GM18951 (cell line): ENCODE results near the gene TENT4A.

Experiments used
- POLR2A ChIP-seq: IDR thresholded peaks from 4 replicates; pipeline ENCODE4 v1.6.1; 2011; ENCODE audit warnings: mild to moderate bottlenecking; ENCODE audit not compliant: insufficient read length, insufficient read depth; ENCODE audit errors: extremely low read depth
- in situ Hi-C: fragments of 300-500 bp; cut with MboI; formaldehyde crosslinking; loops from one replicate; pipeline ENCODE4 v1.12.0; 2022; ENCODE audit warnings: low sequenced_read_pairs, mixed read lengths, inconsistent platforms; ENCODE audit not compliant: unreplicated experiment

Gene TENT4A

DNA sequence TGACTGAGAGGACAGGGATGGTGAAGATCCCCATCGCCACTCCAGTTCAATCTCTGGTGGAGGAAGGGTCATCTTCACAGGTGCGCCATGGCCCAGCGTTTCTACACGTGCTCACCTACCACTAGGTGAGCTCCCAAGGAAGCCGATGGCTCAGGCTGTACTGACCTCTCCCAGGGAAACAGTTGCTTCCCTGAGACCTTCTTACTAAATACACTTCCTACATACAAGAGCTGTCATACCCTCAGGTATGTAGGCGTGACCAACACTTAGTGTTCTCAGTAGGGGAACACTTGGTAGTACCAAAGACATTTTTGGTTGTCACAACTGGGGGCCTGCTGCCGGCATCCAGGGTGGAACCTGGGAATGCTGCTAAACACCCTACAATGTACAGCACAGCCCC, 75.2 kb downstream of the TENT4A start:
- in situ Hi-C loops = no loop called here
- TF ChIP-seq POLR2A = no peak

DNA sequence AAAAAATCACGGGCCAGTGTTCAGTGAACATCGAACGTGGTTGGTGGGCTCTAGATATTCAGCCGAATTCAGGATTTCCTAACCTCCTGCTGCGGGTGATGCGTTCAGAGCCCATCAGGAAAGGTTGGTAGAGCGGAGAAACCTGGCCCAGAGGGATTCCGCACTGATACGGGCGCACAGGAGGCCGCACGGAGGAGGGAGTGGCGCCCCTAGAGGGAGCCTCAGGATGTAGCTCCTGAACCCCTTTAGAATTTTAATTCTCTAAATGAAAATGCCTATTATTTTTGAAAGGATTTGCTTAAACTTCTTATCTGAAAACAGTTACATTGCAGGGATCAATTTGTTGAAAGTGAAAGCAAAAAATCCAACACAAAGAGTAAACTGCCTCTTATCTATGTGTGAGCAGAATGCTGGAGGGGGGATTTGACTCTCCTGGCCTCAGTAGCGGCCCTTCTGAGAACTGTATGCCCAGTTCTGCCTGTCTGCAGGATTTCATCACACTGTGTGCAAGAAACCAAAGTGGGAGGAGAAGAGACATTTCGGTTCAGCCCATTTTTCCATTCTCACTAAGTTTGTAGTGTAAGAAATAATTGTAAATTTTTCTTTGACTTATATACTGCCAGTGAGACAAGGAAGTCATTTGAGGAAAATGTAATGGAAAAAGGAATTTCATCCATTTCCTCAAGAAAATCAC, 75.9 kb downstream of the TENT4A start:
- TF ChIP-seq POLR2A = no peak
- in situ Hi-C loops = no loop called here

GRCh38 chr5:6790346-6790865, 77.2 kb downstream of the TENT4A start:
- in situ Hi-C loops = no loop called here
- no peak for TF ChIP-seq POLR2A

- TF ChIP-seq POLR2A = no peak
- in situ Hi-C loops = no loop called here
Observed at GRCh38 chr5:6791031-6791430, 77.8 kb downstream of the TENT4A start.

DNA sequence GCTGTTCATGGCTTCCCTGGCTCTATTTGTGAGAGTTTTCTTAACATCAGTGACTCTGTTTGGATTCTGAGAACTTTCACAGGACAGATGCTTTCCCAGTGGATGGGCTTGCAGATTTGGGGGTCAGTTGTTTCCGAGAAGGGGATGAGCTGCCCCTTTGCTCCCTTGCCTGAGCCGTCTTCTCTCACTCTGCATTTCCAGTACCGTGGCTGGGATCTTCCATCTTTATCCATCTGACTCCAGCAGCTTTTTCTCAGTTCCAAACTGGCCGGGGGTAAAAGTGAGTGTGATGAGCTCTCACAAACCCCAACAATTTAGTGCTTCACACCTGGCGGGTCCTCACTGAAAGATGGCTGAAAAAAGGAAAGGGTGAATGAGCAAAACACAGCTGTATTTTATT, 79.1 kb downstream of the TENT4A start:
- in situ Hi-C loops = no loop called here
- TF ChIP-seq POLR2A = no peak

DNA sequence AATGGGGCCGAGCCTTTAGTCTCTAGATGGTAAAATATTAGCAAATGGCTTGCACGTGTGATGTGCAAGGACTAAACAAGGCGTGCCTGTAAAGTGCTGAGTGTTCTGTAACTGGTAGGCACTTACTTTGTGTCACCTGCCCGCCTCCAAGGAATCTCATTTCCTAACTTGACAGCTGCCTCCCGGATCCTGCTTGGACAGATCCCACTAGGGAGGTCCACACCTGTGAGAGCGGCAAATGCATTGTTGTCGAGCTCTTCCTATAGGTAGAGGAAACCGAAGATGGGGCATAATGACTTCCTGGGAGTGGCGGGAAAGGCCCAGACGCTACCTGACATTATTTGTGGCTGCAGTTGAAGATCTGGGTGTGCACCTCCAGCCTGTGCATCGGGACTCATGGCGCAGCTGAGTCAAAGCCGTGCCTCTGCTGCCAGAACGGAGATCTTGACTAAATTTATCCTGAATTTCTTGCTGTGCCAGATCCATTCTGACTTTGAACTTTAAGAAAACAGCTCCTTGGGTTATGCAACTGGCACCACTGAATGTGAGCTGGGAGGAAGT, 79.8 kb downstream of the TENT4A start:
- no peak for TF ChIP-seq POLR2A
- in situ Hi-C loops = no loop called here

- in situ Hi-C loops = no loop called here
- no peak for TF ChIP-seq POLR2A
Observed at GRCh38 chr5:6801236-6801635, 88.0 kb downstream of the TENT4A start.

- in situ Hi-C loops = no loop called here
- TF ChIP-seq POLR2A = no peak
Observed at GRCh38 chr5:6803981-6804550, 90.8 kb downstream of the TENT4A start.

- no peak for TF ChIP-seq POLR2A
- in situ Hi-C loops = no loop called here
Observed at GRCh38 chr5:6804766-6805501, 91.7 kb downstream of the TENT4A start.

DNA sequence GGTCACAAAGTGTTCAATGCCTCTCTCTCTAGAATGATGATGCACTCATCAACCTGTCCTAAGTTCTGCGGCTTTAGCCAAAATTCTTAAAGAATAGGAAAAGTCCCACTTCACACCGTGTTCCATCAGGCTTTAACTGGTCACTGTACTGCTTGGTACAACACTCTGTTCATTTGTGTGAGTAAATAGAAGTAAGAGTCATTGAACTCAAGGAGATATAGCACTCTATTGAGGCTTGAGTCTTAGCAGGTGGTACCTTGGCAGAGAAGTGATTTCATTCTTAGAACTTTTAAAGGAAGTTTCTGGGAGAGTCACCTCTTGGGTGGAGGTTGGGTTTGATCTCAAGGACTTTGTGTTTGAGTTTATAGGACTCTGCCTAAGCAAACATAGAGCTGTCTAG, 92.6 kb downstream of the TENT4A start:
- no peak for TF ChIP-seq POLR2A
- in situ Hi-C loops = no loop called here
